GM21737 (cell line): ENCODE results near the gene FAM72B.
A peak's percentile ranks its signal among the peaks of the same experiment; 100 is the strongest.
"Not testable (repeated sequence)": the region's sequence is repeated elsewhere in the genome, so short reads cannot be mapped to it uniquely, and the experiment has no call there.

ENCODE experiments used
- ATAC-seq: cut with Tn5 transposase; IDR thresholded peaks from one replicate; pipeline ENCODE4 v1.9.1; 2021; ENCODE audit warnings: mild to moderate bottlenecking, moderate library complexity; ENCODE audit not compliant: unreplicated experiment

FAM72B gene

GRCh38 chr1:121184290-121185127 is at the start of gene FAM72B, which contains the start of gene SRGAP2C:
TSS of gene FAM72B (minus strand) at chr1:121184340. CDS start at chr1:121183489, 851 bp downstream.
TSS of gene SRGAP2C (plus strand) at chr1:121184975. CDS start at chr1:121187447, 2,472 bp downstream.
- peak; percentile 77 for ATAC-seq

DNA sequence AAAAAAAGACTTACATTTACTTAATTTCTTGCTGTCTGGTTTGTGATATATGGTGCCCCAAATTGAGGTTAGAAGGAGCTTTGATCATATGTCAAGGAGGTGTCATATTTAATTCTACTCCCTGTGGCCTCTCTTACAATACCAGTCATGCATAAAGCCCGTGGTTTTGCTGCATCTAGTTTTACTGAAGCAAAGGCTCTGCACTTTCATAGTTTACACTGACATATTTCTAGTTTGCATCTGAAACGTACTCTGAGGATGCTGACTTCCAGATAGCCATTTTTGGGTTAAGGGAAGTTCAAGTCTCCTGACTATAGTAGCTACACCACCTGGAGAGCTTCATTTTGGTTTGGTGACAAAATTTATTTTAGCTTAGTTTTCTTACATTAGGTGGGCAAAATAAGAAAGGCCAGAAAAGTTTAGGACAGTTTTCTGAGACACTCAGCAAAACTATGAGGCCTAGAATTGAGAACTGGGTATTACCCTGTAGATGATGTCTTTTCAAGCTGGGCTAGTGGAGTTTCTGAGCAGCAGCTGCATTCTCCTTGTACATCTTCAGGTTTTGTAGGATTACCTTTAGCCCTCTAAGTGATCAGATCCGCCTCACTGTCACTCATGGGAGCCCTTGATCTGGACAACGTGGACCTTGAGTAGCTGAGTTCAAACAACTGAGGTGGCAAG is 48.4 kb upstream of the FAM72B start:
- not testable (repeated sequence) for ATAC-seq

DNA sequence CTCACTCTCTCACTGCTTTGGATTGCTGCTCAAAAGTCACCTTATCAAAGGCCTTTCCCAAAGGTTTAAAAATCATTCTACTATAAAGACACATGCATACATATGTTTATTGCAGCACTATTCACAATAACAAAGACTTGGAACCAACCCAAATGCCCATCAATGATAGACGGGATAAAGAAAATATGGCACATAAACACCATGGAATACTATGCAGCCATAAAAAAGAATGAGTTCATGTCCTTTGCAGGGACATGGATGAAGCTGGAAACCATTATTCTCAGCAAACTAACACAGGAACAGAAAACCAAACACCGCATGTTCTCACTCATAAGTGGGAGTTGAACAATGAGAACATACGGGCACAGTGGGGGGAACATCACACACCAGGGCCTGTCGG is 46.5 kb upstream of the FAM72B start:
- not testable (repeated sequence) for ATAC-seq

GRCh38 chr1:121227544-121228330 is 43.6 kb upstream of the FAM72B start:
- not testable (repeated sequence) for ATAC-seq

DNA sequence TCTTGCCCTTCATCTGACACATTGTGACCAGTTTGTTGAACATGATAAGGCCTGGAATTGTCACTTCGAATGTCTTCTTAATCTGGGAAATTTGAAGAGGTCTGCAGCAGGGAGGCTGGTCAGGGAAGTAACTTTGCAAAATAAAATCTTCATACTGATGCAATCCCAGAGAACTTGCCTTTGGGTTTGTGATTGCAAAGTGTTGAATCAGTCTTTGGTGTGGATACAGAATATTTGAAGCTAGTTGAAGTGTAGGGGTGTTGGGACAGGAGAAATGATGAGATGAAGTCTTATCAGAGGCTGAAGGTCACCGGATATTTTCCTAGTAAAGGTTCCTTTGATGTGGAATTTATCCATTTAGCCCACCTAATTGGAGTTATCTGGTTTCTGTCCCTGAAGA is 42.8 kb upstream of the FAM72B start:
- not testable (repeated sequence) for ATAC-seq

DNA sequence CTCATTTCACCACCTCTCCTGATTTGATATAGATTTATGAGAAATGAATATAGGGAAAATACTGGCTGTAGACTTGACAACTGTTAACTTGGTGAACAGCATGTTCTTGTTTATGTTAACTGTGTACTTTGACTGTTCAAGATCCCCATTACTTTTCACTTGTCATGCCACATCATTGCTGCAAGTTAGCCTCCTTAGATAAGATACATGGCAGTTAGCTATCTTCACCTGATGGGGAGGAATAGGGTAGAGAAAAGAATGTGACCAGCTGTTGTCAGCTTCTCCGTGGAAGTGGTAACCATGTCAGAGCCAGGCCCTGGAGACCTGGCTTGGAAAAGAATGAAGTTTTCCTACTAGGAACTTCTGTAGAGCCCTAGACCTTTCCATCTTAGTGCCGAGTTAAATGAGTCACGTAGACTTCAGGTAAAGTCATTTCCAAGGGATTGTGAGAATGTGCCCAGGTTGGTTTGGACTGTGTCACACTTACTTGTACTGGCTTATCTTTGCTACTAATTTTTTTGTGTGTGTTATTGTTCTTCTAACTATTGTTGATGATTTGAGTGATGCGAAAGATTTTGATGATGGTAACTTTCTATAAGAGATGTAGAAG is 42.3 kb upstream of the FAM72B start:
- ATAC-seq, result not testable (repeated sequence)

- ATAC-seq, result peak; percentile 99
Measured at GRCh38 chr1:121224714-121225113, 40.6 kb upstream of the FAM72B start.

GRCh38 chr1:121221770-121222169 is 37.6 kb upstream of the FAM72B start:
- ATAC-seq, result peak; percentile 44

- not testable (repeated sequence) for ATAC-seq
Measured at GRCh38 chr1:121216676-121217075, 32.5 kb upstream of the FAM72B start.

GRCh38 chr1:121215699-121216417 is 31.7 kb upstream of the FAM72B start:
- ATAC-seq, result not testable (repeated sequence)

GRCh38 chr1:121214544-121215156 is 30.5 kb upstream of the FAM72B start:
- not testable (repeated sequence) for ATAC-seq

- not testable (repeated sequence) for ATAC-seq
Measured at GRCh38 chr1:121213491-121213890, 29.4 kb upstream of the FAM72B start.

GRCh38 chr1:121210778-121211177 is 26.6 kb upstream of the FAM72B start:
- not testable (repeated sequence) for ATAC-seq

GRCh38 chr1:121208375-121208774 is 24.2 kb upstream of the FAM72B start:
- ATAC-seq, result not testable (repeated sequence)

GRCh38 chr1:121207328-121207727 is 23.2 kb upstream of the FAM72B start:
- not testable (repeated sequence) for ATAC-seq

- ATAC-seq, result not testable (repeated sequence)
Measured at GRCh38 chr1:121205786-121206711, 21.9 kb upstream of the FAM72B start.

- not testable (repeated sequence) for ATAC-seq
Measured at GRCh38 chr1:121202986-121203385, 18.8 kb upstream of the FAM72B start.
